Measurements from ENCODE around the gene NR3C2.

The NR3C2 gene

DNA sequence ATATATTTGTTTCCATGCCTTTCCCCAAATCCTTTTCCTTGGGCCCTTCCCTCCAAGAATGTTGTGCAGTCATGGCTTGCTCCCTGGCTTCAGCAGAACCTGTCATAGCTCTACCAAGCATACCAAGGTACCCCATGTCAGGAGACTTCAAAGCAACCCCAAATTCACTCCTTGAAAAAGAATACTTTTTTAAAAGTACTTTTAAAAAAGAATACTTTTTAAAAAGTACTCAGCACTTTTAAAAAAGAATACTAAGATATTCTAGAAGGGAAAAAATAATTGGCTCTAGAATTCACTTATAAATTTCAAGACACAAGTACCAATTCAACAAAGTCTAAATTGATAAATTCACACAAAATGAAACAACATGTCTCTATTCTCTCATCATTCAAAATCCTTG is 76.0 kb downstream of the NR3C2 start:
- no peak for ATAC-seq
- no peak for TF ChIP-seq ISL1 (CRISPR knock-in tag; IDR thresholded peaks at IDR 0.05)
- TF ChIP-seq, protein P1, sequence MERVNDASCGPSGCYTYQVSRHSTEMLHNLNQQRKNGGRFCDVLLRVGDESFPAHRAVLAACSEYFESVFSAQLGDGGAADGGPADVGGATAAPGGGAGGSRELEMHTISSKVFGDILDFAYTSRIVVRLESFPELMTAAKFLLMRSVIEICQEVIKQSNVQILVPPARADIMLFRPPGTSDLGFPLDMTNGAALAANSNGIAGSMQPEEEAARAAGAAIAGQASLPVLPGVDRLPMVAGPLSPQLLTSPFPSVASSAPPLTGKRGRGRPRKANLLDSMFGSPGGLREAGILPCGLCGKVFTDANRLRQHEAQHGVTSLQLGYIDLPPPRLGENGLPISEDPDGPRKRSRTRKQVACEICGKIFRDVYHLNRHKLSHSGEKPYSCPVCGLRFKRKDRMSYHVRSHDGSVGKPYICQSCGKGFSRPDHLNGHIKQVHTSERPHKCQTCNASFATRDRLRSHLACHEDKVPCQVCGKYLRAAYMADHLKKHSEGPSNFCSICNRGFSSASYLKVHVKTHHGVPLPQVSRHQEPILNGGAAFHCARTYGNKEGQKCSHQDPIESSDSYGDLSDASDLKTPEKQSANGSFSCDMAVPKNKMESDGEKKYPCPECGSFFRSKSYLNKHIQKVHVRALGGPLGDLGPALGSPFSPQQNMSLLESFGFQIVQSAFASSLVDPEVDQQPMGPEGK (CRISPR knock-in tag; IDR thresholded peaks at IDR 0.05; ENCODE audit: borderline replicate concordance) = no peak
- no peak for TF ChIP-seq ZNF565 (CRISPR knock-in tag; conservative IDR thresholded peaks at IDR 0.05; ENCODE audit: low read depth)
- TF ChIP-seq BACH2 (CRISPR knock-in tag; IDR thresholded peaks at IDR 0.05; ENCODE audit: borderline replicate concordance) = no peak
- TF ChIP-seq, protein P2, sequence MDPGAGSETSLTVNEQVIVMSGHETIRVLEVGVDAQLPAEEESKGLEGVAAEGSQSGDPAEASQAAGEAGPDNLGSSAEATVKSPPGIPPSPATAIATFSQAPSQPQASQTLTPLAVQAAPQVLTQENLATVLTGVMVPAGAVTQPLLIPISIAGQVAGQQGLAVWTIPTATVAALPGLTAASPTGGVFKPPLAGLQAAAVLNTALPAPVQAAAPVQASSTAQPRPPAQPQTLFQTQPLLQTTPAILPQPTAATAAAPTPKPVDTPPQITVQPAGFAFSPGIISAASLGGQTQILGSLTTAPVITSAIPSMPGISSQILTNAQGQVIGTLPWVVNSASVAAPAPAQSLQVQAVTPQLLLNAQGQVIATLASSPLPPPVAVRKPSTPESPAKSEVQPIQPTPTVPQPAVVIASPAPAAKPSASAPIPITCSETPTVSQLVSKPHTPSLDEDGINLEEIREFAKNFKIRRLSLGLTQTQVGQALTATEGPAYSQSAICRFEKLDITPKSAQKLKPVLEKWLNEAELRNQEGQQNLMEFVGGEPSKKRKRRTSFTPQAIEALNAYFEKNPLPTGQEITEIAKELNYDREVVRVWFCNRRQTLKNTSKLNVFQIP (CRISPR knock-in tag; IDR thresholded peaks at IDR 0.05; ENCODE audit: borderline replicate concordance, low read depth) = no peak
- TF ChIP-seq CREB5 (CRISPR knock-in tag; IDR thresholded peaks at IDR 0.05; ENCODE audit: low read depth) = no peak
- TF ChIP-seq PPARA (CRISPR knock-in tag; IDR thresholded peaks at IDR 0.05; ENCODE audit: borderline replicate concordance) = no peak
- TF ChIP-seq ZNF8 (CRISPR knock-in tag; IDR thresholded peaks at IDR 0.05) = no peak
- no peak for TF ChIP-seq SNAI2 (CRISPR knock-in tag; IDR thresholded peaks at IDR 0.05)
- no peak for TF ChIP-seq TOX (CRISPR knock-in tag; IDR thresholded peaks at IDR 0.05; ENCODE audit: borderline replicate concordance)
- TF ChIP-seq ZNF70 (CRISPR knock-in tag; IDR thresholded peaks at IDR 0.05) = no peak
- no peak for TF ChIP-seq ZFP30 (CRISPR knock-in tag; IDR thresholded peaks at IDR 0.05)
- TF ChIP-seq ZC3H10 (CRISPR knock-in tag; IDR thresholded peaks at IDR 0.05) = no peak
- no peak for TF ChIP-seq ARNTL (CRISPR knock-in tag; IDR thresholded peaks at IDR 0.05; ENCODE audit: borderline replicate concordance, low read depth)
- TF ChIP-seq, protein P3, sequence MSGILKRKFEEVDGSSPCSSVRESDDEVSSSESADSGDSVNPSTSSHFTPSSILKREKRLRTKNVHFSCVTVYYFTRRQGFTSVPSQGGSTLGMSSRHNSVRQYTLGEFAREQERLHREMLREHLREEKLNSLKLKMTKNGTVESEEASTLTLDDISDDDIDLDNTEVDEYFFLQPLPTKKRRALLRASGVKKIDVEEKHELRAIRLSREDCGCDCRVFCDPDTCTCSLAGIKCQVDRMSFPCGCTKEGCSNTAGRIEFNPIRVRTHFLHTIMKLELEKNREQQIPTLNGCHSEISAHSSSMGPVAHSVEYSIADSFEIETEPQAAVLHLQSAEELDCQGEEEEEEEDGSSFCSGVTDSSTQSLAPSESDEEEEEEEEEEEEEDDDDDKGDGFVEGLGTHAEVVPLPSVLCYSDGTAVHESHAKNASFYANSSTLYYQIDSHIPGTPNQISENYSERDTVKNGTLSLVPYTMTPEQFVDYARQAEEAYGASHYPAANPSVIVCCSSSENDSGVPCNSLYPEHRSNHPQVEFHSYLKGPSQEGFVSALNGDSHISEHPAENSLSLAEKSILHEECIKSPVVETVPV (CRISPR knock-in tag; IDR thresholded peaks at IDR 0.05) = no peak
- TF ChIP-seq ZFP3 (CRISPR knock-in tag; IDR thresholded peaks at IDR 0.05) = no peak
- no peak for TF ChIP-seq TCF4 (CRISPR knock-in tag; IDR thresholded peaks at IDR 0.05; ENCODE audit: borderline replicate concordance)
- TF ChIP-seq ESRRG (CRISPR knock-in tag; IDR thresholded peaks at IDR 0.05) = no peak
- no peak for TF ChIP-seq GLIS3 (CRISPR knock-in tag; IDR thresholded peaks at IDR 0.05)
- no peak for TF ChIP-seq CSDC2 (CRISPR knock-in tag; IDR thresholded peaks at IDR 0.05)

DNA sequence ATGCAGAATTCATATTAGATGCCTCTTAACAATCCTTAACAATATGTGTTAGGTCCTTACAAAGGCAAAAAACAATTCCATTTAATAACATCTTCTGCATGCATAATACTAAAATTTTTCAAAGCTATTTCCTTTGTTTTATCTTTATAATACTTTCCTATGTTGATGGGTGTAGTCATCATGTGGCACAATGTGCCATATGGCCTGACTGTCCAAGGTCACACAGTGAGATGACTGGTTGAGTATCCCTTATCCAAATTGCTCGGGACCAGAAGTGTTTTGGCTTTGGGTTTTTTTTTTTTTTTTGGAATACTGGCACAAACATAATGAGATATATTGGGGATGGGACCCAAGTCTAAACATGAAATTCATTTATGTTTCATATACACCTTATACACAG is 77.7 kb downstream of the NR3C2 start:
- ATAC-seq = no peak
- TF ChIP-seq ZFP3 (CRISPR knock-in tag; IDR thresholded peaks at IDR 0.05) (no peak), OSR1 (CRISPR knock-in tag; IDR thresholded peaks at IDR 0.05) (no peak), ZC3H10 (CRISPR knock-in tag; IDR thresholded peaks at IDR 0.05) (no peak), ARNTL (CRISPR knock-in tag; IDR thresholded peaks at IDR 0.05; ENCODE audit: borderline replicate concordance, low read depth) (no peak), CSDC2 (CRISPR knock-in tag; IDR thresholded peaks at IDR 0.05) (no peak), TOX (CRISPR knock-in tag; IDR thresholded peaks at IDR 0.05; ENCODE audit: borderline replicate concordance) (no peak), ZFP30 (CRISPR knock-in tag; IDR thresholded peaks at IDR 0.05) (no peak), ZNF70 (CRISPR knock-in tag; IDR thresholded peaks at IDR 0.05) (no peak), GLIS3 (CRISPR knock-in tag; IDR thresholded peaks at IDR 0.05) (no peak), ESRRG (CRISPR knock-in tag; IDR thresholded peaks at IDR 0.05) (no peak), RARB (CRISPR knock-in tag; IDR thresholded peaks at IDR 0.05) (no peak)
- TF ChIP-seq, protein P4, sequence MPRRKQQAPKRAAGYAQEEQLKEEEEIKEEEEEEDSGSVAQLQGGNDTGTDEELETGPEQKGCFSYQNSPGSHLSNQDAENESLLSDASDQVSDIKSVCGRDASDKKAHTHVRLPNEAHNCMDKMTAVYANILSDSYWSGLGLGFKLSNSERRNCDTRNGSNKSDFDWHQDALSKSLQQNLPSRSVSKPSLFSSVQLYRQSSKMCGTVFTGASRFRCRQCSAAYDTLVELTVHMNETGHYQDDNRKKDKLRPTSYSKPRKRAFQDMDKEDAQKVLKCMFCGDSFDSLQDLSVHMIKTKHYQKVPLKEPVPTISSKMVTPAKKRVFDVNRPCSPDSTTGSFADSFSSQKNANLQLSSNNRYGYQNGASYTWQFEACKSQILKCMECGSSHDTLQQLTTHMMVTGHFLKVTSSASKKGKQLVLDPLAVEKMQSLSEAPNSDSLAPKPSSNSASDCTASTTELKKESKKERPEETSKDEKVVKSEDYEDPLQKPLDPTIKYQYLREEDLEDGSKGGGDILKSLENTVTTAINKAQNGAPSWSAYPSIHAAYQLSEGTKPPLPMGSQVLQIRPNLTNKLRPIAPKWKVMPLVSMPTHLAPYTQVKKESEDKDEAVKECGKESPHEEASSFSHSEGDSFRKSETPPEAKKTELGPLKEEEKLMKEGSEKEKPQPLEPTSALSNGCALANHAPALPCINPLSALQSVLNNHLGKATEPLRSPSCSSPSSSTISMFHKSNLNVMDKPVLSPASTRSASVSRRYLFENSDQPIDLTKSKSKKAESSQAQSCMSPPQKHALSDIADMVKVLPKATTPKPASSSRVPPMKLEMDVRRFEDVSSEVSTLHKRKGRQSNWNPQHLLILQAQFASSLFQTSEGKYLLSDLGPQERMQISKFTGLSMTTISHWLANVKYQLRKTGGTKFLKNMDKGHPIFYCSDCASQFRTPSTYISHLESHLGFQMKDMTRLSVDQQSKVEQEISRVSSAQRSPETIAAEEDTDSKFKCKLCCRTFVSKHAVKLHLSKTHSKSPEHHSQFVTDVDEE (CRISPR knock-in tag; IDR thresholded peaks at IDR 0.05) = no peak
- TF ChIP-seq, protein P1 (CRISPR knock-in tag; IDR thresholded peaks at IDR 0.05; ENCODE audit: borderline replicate concordance) = no peak
- TF ChIP-seq, protein P3 (CRISPR knock-in tag; IDR thresholded peaks at IDR 0.05) = no peak
